DND-41 (cell line): Measurements from ENCODE around the gene GPALPP1.
"Not testable (repeated sequence)": the region's sequence is repeated elsewhere in the genome, so short reads cannot be mapped to it uniquely, and the experiment has no call there.

ENCODE experiments used
- ATAC-seq: fragments of 200-7000 bp; cut with Tn5 transposase; 3 replicates; pipeline ENCODE4 v1.9.1; 2021; ENCODE audit warnings: low read depth; ENCODE audit not compliant: insufficient read depth
- DNase-seq: peaks from one replicate; pipeline ENCODE4 v3.0.0-alpha.2; 2020
- H2AFZ ChIP-seq: 2 replicates; pipeline ENCODE4 v1.6.0; 2012; ENCODE audit warnings: low read depth, low read length
- H3K27ac ChIP-seq: 2 replicates; pipeline ENCODE4 v1.5.1; 2012; ENCODE audit warnings: low read length, inconsistent platforms
- H3K27me3 ChIP-seq: fragments of 200-600 bp; sonication (generic); 2 replicates; pipeline ENCODE4 v1.6.0; 2012; ENCODE audit warnings: low read length, mild to moderate bottlenecking, inconsistent platforms; ENCODE audit not compliant: insufficient read depth, poor library complexity
- H3K36me3 ChIP-seq: 2 replicates; pipeline ENCODE4 v1.5.1; 2012; ENCODE audit warnings: low read length, inconsistent platforms; ENCODE audit not compliant: insufficient read depth
- H3K4me1 ChIP-seq: 2 replicates; pipeline ENCODE4 v1.5.1; 2012; ENCODE audit warnings: mild to moderate bottlenecking, low read length; ENCODE audit not compliant: insufficient read depth
- H3K4me2 ChIP-seq: 2 replicates; pipeline ENCODE4 v1.6.0; 2012; ENCODE audit warnings: mild to moderate bottlenecking, moderate library complexity, low read length, inconsistent platforms; ENCODE audit not compliant: insufficient read depth
- H3K4me3 ChIP-seq, 2 experiments: fragments of 200-600 bp in 1 of 2; shearing (Covaris generic) in 1 of 2; 2 replicates each; pipeline ENCODE4 v1.5.1; 2012 to 2016; ENCODE audit warnings: inconsistent platforms in 2 of 2, low read length in 2 of 2, mild to moderate bottlenecking in 2 of 2, low read depth in 1 of 2, moderate library complexity in 1 of 2
- H3K79me2 ChIP-seq: 2 replicates; pipeline ENCODE4 v1.6.0; 2012; ENCODE audit warnings: low read length, inconsistent platforms; ENCODE audit not compliant: insufficient read depth
- H3K9ac ChIP-seq: 2 replicates; pipeline ENCODE4 v1.6.0; 2012; ENCODE audit warnings: low read depth, mild to moderate bottlenecking, inconsistent platforms, low read length, moderate library complexity
- H3K9me3 ChIP-seq: 2 replicates; pipeline ENCODE4 v1.5.1; 2012; ENCODE audit warnings: low read length, moderate library complexity, mild to moderate bottlenecking, inconsistent platforms; ENCODE audit not compliant: insufficient read depth, severe bottlenecking
- H4K20me1 ChIP-seq: 2 replicates; pipeline ENCODE4 v1.6.0; 2012; ENCODE audit warnings: low read length; ENCODE audit not compliant: insufficient read depth
- EZH2 ChIP-seq: IDR thresholded peaks from 3 replicates; pipeline ENCODE4 v1.6.1; 2012; ENCODE audit warnings: borderline replicate concordance, low read depth, mild to moderate bottlenecking, moderate library complexity, low read length, inconsistent platforms; ENCODE audit not compliant: severe bottlenecking
- TF ChIP-seq, protein P1 (sequence below): IDR thresholded peaks from 2 replicates; pipeline ENCODE4 v1.5.1; 2012; ENCODE audit warnings: borderline replicate concordance, low read length, moderate library complexity, mild to moderate bottlenecking; ENCODE audit not compliant: poor library complexity, severe bottlenecking; ENCODE audit errors: extremely low read depth

Gene GPALPP1

DNA sequence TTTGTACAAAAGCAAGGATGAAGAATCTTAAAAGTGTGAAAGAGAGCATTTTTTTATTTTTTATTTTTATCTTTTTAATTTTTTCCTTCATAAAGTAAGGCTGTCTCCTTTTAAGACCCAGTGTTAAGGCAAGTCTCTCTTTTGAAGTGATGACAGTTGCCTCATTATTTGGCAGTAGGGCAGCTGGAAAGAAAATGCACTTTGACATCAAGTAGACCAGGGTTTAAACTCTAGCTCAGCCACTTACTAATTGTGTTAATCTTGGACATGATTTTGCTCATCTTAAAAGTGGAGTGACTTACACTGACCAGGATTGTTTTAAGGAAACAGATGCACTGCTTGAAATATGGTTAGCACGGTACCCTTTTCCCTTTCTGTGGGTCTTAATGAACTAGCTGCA is 18.5 kb downstream of the GPALPP1 start:
- DNase-seq (no peak), ATAC-seq (no peak)
- Histone ChIP-seq H4K20me1 (no peaks in the 10 kb centered on the region), H3K4me3 (no peak overlapping the region), H3K79me2 (no peaks in the 10 kb centered on the region), H3K9ac (no peak overlapping the region), H3K4me1 (no peaks in the 10 kb centered on the region), H2AFZ (no peak overlapping the region), H3K27ac (no peak overlapping the region), H3K27me3 (no peaks in the 10 kb centered on the region), H3K4me2 (no peak overlapping the region), H3K9me3 (no peaks in the 10 kb centered on the region), H3K36me3 (peaks cover 67% of the 10 kb centered on the region)
- TF ChIP-seq EZH2, result no peak

DNA sequence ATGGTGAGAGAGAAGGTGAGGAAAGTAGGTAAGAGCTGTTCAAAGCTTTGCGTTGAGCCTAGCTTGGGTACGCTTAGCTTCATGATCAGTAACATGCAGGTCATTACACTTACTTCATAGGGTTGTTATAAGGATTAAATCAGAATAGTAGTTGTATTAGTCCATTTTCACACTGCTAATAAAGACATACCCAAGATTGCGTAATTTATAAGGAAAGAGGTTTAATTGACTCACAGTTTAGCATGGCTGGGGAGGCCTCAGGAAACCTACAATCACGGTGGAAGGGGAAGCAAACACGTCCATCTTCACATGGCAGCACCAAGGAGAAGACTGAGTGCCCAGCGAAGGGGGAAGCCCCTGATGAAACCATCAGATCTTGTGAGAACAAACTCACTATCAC is 21.9 kb downstream of the GPALPP1 start:
- no peak overlapping the region for H3K4me2 ChIP-seq
- H3K27me3 ChIP-seq, result no peaks in the 10 kb centered on the region
- no peak overlapping the region for H2AFZ ChIP-seq
- H3K36me3 ChIP-seq, result peaks cover 71% of the 10 kb centered on the region
- no peak for TF ChIP-seq EZH2
- TF ChIP-seq, protein P1, sequence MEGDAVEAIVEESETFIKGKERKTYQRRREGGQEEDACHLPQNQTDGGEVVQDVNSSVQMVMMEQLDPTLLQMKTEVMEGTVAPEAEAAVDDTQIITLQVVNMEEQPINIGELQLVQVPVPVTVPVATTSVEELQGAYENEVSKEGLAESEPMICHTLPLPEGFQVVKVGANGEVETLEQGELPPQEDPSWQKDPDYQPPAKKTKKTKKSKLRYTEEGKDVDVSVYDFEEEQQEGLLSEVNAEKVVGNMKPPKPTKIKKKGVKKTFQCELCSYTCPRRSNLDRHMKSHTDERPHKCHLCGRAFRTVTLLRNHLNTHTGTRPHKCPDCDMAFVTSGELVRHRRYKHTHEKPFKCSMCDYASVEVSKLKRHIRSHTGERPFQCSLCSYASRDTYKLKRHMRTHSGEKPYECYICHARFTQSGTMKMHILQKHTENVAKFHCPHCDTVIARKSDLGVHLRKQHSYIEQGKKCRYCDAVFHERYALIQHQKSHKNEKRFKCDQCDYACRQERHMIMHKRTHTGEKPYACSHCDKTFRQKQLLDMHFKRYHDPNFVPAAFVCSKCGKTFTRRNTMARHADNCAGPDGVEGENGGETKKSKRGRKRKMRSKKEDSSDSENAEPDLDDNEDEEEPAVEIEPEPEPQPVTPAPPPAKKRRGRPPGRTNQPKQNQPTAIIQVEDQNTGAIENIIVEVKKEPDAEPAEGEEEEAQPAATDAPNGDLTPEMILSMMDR, result no peak
- ATAC-seq, result no peak
- no peak overlapping the region for H3K27ac ChIP-seq
- H4K20me1 ChIP-seq, result no peaks in the 10 kb centered on the region
- no peaks in the 10 kb centered on the region for H3K79me2 ChIP-seq
- H3K4me3 ChIP-seq, result no peak overlapping the region
- no peak overlapping the region for H3K9ac ChIP-seq
- H3K9me3 ChIP-seq, result no peaks in the 10 kb centered on the region
- no peak for DNase-seq
- no peaks in the 10 kb centered on the region for H3K4me1 ChIP-seq

DNA sequence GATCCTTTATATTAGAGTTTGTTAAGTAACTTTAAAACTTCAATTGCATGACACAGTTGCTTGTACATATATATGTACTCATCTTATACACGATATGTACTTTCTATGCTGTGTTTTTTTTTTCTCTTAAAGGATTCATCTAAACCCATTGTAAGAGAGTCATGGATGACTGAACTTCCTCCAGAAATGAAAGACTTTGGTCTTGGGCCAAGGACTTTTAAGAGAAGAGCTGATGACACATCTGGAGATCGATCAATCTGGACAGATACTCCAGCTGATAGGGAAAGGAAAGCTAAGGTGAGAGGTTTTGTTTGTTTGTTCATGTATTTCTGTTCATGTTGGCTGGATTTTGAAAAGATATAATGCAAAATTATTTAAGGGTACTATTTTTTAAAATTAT is 26.0 kb downstream of the GPALPP1 start:
- no peak overlapping the region for H3K4me3 ChIP-seq
- ATAC-seq (no peak), DNase-seq (no peak)
- no peak for TF ChIP-seq EZH2
- TF ChIP-seq, protein P1, result no peak
- H3K27ac ChIP-seq, result no peak overlapping the region
- H3K4me2 ChIP-seq, result no peak overlapping the region
- H3K4me1 ChIP-seq, result no peaks in the 10 kb centered on the region
- H2AFZ ChIP-seq, result no peak overlapping the region
- no peaks in the 10 kb centered on the region for H4K20me1 ChIP-seq
- no peaks in the 10 kb centered on the region for H3K9me3 ChIP-seq
- no peaks in the 10 kb centered on the region for H3K79me2 ChIP-seq
- no peaks in the 10 kb centered on the region for H3K27me3 ChIP-seq
- no peak overlapping the region for H3K9ac ChIP-seq
- H3K36me3 ChIP-seq, result peaks cover 55% of the 10 kb centered on the region

DNA sequence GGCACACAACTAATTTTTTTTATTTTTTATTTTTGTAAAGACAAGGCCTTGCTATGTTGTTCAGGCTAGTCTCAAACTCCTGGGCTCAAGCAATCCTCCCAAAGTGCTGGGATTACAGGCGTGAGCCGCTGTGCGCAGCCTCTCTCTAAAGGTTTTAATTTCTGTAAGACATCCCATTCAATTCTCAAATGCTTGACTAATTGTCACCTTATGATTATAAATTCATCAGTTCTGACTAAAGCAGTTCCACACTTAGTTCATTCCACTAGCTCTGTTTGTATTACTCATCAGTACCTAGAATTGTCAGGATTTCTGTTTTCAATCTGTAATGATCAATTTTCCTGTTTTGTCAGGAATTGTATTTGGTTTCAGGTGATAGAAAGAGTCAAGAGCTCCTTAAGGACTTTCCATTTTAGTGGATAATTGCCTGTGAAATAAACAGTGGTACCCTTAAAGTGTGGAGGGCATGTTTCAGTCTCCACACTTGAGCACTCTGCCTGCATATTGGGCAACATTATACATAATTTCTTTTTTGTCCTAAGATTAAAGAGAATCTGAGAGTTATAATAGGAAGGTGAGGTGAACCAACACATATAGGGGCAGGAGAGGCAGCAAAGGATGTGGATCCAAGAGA is 27.6 kb downstream of the GPALPP1 start:
- Histone ChIP-seq H3K36me3 (peaks cover 55% of the 10 kb centered on the region; the same call in 1 of the 2 replicates), H3K9ac (no peak overlapping the region), H3K4me2 (no peak overlapping the region), H3K4me1 (no peaks in the 10 kb centered on the region), H2AFZ (no peak overlapping the region), H3K27me3 (no peaks in the 10 kb centered on the region), H3K4me3 (no peak overlapping the region), H3K79me2 (no peaks in the 10 kb centered on the region), H3K9me3 (no peaks in the 10 kb centered on the region), H3K27ac (no peak overlapping the region), H4K20me1 (no peaks in the 10 kb centered on the region)
- TF ChIP-seq, protein P1, result no peak
- no peak for DNase-seq
- ATAC-seq, result no peak

DNA sequence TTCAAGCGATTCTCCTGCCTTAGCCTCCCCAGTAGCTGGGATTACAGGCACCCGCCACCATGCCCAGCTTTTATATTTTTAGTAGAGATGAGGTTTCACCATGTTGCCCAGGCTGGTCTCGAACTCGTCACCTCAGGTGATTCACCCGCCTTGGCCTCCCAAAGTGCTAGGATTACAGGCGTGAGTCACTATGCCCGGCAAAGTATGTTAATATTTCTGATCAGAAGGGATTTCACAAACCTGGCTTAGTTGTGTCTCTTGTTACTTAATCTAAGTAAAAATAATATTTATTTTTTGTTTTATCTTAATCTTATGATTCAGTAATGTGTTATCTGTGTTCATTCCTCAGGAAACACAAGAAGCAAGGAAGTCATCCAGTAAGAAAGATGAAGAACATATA is 30.6 kb downstream of the GPALPP1 start:
- H3K36me3 ChIP-seq, result peaks cover 64% of the 10 kb centered on the region
- H3K27me3 ChIP-seq, H3K9me3 ChIP-seq, DNase-seq, H3K4me2 ChIP-seq, H3K4me1 ChIP-seq, H2AFZ ChIP-seq, H3K4me3 ChIP-seq, H4K20me1 ChIP-seq, H3K79me2 ChIP-seq, ATAC-seq, H3K9ac ChIP-seq, H3K27ac ChIP-seq: not testable (repeated sequence)
